GM20431 (cell line): ENCODE results near the gene C12orf43.

Experiments used
- in situ Hi-C: fragments of 300-500 bp; cut with MseI, MboI; formaldehyde crosslinking; loops from one replicate; pipeline ENCODE4 v1.15.0; 2020; ENCODE audit warnings: low sequenced_read_pairs; ENCODE audit not compliant: unreplicated experiment

C12orf43 gene

GRCh38 chr12:121033625-121034349 lies 17.5 kb upstream of the C12orf43 start:
- in situ Hi-C loops = no loop called here

DNA sequence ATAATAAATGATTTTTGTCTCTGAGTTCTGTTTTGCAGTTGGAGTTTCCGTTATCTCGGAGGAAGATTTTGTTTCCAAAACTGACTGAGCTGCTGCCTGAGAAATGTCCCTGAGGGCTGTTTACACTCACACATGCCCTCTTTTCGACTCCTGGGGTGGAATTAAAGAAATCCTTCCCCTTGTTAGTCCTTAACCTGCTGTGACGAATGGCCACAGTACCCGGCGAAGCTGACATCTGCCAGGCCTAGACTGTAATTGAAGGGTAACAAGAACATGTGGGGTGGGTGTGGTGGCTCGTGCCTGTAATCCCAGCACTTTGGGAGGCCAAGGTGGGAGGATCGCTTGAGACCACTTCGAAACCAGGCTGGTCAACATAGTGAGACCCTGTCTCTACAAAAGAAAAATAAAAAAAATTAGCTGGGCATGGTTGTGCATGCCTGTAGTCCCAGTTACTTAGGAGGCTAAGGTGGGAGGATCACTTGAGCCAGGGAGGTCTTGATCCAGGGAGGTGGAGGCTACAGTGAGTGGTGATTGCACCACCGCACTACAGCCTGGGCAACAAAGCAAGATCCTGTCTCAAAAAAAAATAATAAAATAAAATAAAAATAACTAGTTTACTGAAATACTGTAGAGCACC lies 14.4 kb upstream of the C12orf43 start:
- in situ Hi-C loops = no loop called here

- in situ Hi-C loops = no loop called here
Observed at GRCh38 chr12:121026274-121027045, 10.2 kb upstream of the C12orf43 start.

- in situ Hi-C loops = no loop called here
Observed at GRCh38 chr12:121025442-121026226, 9.3 kb upstream of the C12orf43 start.

DNA sequence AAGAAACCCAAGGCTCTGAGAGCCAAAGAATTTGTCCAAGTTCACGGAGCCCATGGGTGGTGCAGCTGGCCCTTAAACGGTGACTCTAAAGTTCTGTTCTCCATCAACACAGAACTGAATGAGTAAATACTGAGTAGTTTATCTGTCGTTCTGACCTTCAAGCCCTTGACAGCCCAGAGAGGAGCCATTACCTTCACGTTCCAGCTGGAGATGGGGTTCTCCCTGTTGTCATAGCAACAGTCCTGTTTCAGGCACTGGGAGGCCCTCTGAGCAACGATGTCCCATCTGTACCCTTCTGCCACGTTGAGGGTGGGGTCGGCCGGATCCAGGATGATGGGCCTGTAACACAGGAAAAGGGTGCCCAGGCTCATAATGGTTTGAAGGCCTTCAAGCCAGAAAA lies 7.5 kb upstream of the C12orf43 start:
- in situ Hi-C loops = no loop called here

DNA sequence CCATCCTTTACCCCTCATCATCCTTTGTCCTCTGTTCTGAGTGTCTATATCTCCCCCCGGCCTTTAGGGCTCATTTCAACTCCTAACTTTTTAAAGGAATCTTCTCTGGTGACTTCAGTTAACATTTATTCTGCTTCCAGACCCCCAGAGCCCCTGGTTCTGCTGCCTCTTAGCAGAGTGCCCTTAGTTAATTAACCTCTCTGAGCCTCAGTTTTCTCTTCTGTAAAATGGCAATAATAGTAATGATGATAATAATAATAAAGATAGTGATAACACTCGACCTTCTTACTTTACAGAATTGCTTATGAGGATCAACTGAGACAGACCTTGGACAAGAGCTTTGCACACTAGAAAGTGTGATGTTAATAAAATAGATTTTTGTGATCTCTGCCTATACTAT lies 6.4 kb upstream of the C12orf43 start:
- in situ Hi-C loops = no loop called here

- in situ Hi-C loops = no loop called here
Observed at GRCh38 chr12:121021754-121022153, 5.5 kb upstream of the C12orf43 start.

- in situ Hi-C loops = no loop called here
Observed at GRCh38 chr12:121018860-121019617, 2.8 kb upstream of the C12orf43 start.

- in situ Hi-C loops = no loop called here
Observed at GRCh38 chr12:121017966-121018491, 1.7 kb upstream of the C12orf43 start.

- in situ Hi-C loops = no loop called here
Observed at GRCh38 chr12:121013715-121014114, 2.6 kb downstream of the C12orf43 start.

DNA sequence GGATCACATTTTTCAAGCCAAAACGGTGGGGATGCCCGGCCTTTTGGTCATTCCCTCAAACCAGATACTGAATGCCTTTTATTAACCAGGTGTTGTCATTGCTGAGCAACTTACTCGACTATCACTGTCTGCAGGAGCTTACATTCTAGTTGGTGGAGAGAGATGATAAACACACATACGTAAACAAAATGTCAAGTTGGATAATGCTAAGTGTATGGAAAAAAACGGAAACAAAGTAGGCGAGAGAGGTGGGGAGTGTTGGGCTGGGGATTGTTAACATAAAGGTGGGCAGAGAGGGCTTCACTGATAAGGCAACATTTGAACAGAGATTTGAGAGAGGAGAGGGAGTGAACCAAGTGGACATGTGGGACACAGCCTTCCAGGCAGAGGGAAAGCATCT lies 4.5 kb downstream of the C12orf43 start:
- in situ Hi-C loops = no loop called here

- in situ Hi-C loops = no loop called here
Observed at GRCh38 chr12:121010860-121011259, 5.4 kb downstream of the C12orf43 start.

DNA sequence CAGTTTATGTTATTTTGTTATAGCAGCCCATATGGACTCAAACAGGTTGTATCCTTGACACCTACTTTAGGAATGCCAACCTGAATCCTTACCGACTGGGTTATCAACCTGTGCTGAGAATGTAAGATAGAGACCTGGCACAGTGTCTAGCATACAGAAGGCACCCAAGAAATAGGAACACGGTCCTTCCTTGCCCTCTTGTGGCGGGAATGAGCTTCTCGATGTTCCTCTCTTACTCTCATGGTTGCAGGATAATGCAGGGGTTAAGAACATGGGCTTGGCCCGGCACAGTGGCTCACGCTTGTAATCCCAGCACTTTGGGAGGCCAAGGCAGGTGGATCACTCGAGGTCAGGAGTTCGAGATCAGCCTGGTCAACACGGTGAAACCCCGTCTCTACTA lies 6.5 kb downstream of the C12orf43 start:
- in situ Hi-C loops = no loop called here

DNA sequence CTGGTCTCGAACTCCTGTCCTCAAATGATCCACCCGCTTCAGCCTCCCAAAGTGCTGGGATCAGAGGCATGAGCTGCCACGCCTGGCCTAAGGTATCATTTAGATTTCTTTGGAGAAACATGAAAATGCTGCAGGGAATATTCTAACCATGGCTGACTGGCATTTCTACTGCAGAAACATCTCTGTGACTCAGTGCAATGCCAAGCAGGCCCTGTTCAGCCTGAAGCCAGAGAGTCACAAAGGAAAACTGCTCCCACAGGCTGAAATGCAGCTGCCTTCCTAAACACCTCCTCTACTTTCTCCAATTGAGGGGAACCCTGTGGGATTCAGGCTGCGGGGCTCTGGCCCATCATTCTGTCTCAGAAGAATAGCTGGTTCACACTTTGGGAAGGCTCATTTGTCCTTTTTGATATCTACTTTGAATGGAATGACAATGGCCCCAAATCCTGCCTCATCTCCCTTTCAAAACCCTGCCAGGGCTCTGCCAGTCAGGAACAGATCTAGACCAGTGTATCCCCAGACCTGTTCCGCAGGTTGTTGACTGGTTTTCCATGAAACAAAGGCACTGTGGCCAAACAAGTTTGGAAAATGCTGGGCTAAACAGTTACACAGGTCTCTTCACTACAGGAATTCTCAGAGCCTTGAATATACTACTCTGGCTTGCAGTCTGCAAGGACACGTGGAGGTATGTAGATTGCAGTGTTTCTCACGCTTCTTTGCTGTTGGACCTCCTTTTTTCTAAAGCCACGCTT lies 7.8 kb downstream of the C12orf43 start:
- in situ Hi-C loops = no loop called here

DNA sequence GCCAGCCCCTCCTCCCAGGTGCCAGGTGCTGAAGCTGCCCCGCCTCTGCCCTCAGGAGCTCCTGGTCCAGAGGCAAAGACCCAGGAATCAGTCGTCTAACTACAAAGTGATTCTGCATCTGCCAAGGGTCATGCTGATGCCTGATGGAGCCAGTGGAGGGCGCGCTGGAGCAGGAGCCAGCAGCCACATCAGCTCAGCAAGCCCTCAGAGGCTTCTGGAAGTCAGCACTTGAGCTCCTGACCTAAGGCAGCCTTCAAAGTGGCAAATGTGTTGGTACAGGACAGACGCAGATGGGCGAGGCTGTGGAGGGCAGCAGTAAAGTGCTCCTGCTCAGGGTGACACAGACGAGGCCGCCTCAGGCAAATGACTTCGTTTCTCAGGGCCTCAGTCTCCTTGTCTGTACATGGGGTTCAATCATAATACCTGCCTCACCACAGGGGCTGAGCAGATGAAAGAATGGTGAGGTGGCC lies 10.9 kb downstream of the C12orf43 start:
- in situ Hi-C loops = no loop called here

DNA sequence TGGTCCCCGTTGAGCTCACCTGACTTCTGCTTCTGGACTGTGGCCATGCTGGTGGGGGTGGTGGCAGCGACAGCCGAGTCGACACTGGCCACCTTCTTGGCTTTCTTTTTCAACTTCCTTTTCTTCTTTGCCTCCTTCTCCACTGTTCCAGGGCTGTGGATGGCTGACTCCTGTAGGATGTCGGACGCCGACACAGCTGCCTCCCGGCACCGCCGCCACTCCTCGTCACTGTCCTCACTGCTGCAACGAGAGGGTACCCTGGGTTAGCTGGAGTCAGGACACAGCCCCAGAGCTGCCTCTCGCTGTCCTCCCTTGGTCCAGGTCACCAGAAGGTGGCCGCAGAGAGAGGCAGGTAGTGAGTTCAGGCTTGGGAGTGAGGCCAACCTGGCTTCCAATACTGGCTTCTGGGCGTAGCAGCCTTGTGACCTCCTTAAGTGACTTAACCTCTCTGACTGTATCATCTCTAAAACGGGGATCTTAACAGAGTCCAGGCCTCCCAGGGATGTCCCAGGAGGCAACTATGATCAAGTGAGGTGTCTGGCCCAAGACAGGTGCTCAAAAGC lies 12.0 kb downstream of the C12orf43 start:
- in situ Hi-C loops = no loop called here

DNA sequence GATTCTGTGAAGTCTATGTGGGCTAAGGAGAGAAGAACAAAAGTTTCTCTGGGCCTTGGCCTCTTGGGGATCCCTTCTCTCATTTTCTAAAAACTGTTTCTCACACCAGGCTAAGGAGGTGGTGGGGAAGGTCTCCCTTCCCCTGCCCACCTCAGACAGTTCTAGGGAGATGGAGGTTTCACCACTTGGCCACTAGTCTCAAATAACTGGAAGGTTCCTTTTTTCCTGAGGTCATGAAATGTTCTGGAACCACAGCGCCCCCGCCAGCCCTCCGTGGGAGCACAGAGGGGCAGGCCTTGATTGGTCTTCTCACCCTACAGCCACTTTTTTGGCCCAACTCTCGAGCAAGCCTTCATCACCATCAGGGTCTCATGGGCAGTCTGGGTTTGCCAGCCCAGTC lies 12.6 kb downstream of the C12orf43 start:
- in situ Hi-C loops = no loop called here

DNA sequence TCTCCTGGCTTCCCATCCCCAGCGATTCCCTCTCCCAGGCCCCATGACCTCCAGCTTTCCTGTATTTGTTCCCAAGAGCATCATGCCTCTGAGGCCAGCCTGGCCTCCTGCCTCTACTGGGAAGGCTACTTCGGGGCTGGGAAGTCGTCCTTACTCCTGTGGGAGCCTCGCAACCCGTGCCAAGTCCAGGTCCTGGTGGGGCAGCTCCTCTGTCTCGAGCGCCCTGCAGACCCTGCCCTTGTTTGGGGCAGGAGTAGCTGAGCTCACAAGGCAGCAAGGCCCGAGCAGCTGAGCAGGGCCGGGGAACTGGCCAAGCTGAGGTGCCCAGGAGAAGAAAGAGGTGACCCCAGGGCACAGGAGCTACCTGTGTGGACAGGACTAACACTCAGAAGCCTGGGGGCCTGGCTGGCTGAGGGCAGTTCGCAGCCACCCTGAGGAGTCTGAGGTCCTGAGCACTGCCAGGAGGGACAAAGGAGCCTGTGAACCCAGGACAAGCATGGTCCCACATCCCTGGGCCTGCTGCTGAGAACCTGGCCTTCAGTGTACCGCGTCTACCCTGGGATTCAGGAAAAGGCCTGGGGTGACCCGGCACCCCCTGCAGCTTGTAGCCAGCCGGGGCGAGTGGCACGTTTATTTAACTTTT lies 14.3 kb downstream of the C12orf43 start:
- in situ Hi-C loops = no loop called here
